ENCODE measurements around the gene PIGC. TPM values are rescaled to one million over a fixed set of nuclear protein-coding genes. Genes with fewer than 3 reads are reported as not detected.

Gene PIGC
- total and polyA plus RNA-seq, 10 of the 15 experiments (the other 5 are each of a cell fraction or from before 2014, with no cell fraction given): 11.0 to 37.3 (median 19.6) TPM

DNA sequence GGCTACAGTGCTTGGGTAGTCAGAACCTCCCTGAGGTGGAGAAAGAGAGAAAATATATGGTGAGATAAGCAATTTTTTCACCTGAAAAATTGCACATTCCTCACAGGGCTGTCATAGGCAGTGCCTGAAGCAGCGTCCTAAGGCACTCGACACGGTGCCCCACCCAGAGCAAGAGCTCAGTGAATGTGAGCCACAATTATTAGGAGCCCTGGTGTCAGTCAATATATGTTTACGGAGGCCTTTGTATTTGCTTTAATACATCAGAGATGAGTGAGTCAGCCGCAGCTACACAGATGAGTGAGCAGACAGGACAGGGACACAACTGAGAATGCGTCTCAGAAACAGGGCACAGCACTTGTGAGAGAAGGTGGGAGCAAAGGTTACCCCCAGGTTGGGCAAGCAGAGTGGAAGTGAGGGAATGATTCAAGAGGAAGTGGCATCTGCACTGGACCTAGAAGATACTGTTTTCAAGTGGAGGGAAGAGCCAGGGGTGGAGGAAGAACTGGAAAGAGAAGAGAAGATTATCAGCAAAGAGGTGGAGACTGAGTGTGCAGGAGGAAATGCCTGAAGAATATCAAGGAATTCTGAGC, 5.2 kb upstream of the PIGC start (continued):
- TF ChIP-seq, protein P1, sequence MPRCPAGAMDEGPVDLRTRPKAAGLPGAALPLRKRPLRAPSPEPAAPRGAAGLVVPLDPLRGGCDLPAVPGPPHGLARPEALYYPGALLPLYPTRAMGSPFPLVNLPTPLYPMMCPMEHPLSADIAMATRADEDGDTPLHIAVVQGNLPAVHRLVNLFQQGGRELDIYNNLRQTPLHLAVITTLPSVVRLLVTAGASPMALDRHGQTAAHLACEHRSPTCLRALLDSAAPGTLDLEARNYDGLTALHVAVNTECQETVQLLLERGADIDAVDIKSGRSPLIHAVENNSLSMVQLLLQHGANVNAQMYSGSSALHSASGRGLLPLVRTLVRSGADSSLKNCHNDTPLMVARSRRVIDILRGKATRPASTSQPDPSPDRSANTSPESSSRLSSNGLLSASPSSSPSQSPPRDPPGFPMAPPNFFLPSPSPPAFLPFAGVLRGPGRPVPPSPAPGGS (IDR thresholded peaks at IDR 0.05; ENCODE audit: borderline replicate concordance, insufficient read depth, low read depth, low read length, poor library complexity, severe bottlenecking): no peak
- no peak for TF ChIP-seq LARP7 (IDR thresholded peaks at IDR 0.05)
- no peak for TF ChIP-seq CEBPZ (IDR thresholded peaks at IDR 0.05; ENCODE audit: low read depth, low read length)
- TF ChIP-seq TCF3 (IDR thresholded peaks at IDR 0.05; ENCODE audit: borderline replicate concordance, insufficient read depth, low read depth, low read length): no peak
- TF ChIP-seq TCF7 (IDR thresholded peaks at IDR 0.05; ENCODE audit: borderline replicate concordance): no peak
- no peak for TF ChIP-seq ZNF274 (IDR thresholded peaks at IDR 0.05; ENCODE audit: insufficient read depth, insufficient read length)
- no peak for TF ChIP-seq POLR2AphosphoS5 (IDR thresholded peaks at IDR 0.05; ENCODE audit: low read length)
- no peak for TF ChIP-seq MAX (IDR thresholded peaks at IDR 0.05; ENCODE audit: low read depth, low read length)

Data from GM12878 (cell line).